HG02840 (cell line): ENCODE results near the gene PTPRN2.
"Not testable (repeated sequence)": the region's sequence is repeated elsewhere in the genome, so short reads cannot be mapped to it uniquely, and the experiment has no call there.

ENCODE experiments used
- ATAC-seq: cut with Tn5 transposase; IDR thresholded peaks from one replicate; pipeline ENCODE4 v1.9.1; 2021; ENCODE audit warnings: mild to moderate bottlenecking, moderate library complexity, moderate number of reproducible peaks; ENCODE audit not compliant: unreplicated experiment, low FRiP score

PTPRN2 gene

DNA sequence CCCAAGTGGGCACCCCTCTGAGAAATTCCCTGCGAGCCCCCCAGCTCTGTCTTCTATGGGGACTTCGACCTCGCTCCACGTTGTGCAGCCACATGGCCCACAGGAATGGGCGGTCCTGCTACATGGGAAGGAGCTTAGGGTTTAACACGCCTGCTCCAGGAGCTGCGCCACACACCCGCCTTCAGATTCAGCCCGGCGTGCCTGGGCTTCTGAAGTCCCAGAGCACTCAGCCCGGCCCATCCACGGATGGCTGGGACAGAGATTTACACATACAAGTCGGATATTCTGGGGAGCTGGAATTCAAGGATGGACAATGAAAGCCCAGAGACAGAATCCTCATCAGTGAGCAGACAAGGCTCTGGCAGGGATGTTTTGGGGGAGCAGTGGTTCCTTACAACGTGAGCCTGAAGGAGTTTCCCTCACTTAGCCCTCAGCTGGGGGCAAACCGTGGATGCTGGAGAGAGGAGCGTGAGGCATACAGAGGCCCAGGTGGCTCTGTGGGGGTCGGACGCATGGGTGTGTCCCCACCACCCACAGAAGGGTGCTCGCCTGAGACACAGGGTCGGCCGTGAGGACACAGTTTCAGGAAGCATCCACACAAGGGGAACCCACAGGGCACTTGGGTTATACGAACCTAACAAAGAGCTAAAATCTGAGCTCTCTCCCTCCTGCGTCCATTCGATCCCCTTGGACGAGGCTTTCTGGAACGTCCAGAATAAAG, 877.9 kb downstream of the PTPRN2 start:
- no peak for ATAC-seq

DNA sequence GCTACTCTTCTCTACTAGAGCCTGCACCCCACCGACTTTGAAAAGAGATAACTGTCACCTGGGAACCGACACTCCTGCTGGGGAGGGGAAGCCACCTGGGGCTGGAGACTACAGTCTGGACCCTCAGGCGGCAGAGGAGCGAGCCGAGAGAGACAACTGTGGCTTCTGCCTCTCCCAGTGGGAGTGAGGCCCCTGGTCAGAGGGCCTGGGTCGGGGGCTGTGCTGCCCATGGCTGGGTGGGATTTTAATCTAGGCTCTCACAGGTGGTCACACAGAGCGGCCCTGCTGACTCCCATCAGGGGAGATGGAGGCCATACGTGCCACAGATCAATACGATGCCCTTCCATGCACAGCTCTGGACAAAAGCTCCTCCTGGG, 878.7 kb downstream of the PTPRN2 start:
- ATAC-seq: no peak

DNA sequence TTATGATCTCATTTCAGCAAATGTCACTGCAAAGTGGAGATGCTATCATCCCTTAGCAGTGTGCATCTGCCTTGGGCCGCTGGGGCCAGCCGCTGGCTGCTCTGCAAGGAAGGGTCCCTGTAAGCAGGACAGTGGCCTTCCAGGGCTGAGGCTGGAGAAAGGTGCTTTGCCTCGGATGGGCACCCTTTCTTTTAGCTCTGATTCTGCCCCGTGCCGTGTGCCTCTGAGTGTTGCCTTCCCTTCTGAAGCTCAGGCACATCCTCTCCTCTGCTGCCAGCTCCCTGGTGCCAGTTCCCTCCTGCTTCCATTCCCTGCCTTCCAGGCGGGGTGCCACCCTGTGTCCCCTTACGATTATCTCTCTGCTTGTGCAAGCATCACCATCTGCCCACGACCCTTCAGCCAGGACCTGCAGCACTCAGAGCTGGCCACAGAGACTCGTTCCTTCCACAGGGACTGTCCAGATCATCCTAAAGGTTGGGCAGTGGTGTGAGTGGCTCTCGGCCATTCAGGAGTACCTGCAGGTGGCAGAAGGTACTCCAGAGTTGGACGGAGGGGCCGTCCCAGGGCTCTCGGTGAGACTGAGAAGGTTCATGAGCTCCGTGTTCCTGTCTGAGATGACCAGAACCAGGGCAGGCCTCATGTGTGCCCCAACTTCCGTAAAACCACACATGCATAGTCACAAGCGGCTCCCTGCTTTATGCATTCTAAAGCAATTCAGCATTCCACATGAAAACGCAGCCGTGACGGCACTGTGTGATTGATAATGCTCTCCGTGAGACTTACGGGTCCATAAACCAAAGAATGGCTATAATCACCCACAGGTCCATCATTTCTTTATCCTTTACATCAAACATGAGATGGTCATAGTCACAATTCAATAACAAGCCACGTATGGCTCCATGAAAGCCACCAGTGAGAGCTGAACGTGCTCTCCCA, 879.4 kb downstream of the PTPRN2 start:
- no peak for ATAC-seq

DNA sequence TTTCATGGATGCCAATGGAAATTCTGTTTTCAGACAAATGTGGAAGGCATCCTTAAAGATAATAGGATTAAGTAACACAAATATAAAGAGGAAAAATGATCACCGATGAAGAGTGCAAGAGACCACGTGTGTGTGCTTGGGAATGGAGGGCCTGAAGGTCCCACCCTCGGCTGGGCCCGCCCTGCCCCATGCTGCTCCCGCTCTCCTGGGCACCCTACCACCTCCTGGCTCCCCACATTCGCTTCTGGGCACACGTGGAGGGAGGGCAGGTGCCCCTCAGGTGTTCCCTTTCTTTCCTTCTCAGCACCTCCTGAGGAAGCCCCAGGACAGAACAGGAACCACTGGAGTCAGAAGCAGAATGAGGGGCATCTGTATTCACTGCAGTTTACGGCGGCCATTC, 883.3 kb downstream of the PTPRN2 start:
- no peak for ATAC-seq

DNA sequence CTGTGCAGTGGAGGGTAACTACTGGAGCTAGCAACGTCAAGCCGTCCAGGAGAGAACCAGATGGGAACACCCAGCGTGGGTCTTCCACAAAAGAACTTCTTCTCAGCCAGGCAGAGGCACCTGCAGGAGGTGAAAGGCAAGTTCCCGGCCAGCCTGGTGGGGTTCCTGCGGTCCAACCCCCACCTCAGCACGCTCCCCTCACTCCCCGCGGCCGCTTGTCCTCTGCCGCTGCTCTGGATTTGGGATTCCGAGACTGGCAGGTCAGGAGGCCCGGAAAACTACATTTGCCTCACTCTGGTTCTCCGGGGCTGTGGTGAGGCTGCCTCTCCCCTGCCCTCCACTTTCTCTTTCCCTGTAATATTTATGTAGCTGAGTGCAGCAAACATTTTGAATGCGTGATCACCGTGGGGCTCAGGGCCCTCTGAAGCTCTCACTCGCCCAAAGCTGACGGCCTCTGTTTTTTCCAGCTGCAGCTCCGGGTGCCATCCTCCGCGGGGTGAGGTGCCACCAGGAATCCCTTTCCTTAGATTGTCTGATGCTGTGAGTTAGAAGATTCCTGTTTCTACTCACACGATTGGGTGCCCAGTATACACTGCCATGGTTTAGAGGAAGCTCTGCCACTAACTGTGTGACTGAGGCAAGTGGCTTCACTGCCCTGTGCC, 884.0 kb downstream of the PTPRN2 start:
- ATAC-seq: no peak

DNA sequence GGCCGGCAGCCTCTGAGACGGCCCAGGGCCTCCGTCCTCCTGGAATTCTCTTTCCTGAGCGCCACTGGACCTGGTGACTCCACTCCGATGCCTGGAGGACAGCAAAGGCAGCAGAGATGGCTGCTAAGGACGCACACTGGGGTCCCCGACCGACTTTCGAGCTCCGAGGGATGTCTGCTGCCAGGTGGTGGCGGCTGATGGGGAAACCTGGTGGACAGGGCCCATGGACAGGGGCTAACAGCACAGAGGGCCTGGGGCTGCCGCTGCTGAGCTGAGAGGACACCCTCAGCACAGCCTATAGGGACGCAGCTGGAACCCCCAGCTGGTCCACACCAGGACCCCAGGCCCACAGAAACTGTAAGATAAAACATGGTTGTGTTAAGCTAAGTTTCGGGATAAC, 884.5 kb downstream of the PTPRN2 start:
- no peak for ATAC-seq

DNA sequence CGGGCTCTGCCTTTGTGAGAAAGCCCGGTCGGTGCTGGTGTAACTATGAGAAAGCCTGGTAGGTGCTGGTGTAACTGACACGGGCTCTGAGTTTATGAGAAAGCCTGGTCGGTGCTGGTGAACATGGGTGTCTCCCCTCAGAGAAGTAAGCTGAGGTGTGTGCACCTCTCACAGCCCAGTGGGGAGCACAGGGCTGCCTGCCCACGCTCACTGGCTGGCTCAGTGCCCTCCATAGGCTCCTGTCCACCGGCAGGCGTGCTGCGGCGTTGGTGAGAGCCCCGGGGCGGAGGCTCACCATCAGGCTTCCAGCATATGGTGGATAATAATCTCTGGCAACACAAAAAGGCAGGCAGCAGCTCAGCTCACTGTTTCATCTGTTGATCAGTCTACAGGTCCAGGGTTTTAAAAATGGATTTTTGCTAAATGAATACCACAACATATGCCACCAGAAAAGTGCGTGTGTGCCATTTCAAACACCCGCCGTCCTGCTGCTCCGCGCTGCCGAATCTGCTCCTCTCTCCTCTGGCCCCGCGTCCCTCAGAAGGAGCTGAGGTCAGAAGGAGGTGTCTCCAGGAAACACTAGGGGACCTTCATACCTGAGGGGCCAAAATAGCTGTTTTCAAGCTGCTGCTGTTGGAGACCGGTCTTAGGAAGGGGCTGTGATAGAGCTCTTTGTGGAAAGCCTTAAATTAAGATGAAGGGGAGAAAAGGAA, 885.2 kb downstream of the PTPRN2 start:
- no peak for ATAC-seq

DNA sequence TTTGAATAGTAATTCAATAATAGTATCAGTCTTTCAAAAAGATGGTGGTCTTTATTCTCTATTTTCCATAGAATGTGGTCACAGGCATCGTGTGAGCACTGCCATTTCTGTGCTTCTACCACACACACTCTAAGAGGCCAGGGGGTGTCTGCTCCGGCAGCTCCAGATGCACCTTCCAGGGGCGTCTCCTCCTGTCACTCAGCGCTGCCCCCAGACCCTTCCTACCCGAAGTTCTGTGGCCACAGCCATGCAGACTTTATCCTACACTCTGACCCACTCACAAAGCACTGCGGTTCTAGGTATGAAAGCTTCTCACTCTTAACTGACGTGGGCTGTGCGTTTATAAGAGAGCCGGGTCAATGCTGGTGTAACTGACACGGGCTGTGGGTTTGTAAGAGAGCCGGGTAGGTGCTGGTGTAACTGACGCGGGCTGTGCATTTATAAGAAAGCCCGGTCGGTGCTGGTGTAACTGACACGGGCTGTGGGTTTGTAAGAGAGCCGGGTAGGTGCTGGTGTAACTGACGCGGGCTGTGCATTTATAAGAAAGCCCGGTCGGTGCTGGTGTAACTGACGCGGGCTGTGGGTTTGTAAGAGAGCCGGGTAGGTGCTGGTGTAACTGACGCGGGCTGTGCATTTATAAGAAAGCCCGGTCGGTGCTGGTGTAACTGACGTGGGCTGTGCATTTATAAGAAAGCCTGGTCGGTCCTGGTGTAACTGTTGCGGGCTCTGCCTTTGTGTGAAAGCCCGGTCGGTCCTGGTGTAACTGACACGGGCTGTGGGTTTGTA, 886.0 kb downstream of the PTPRN2 start:
- ATAC-seq: not testable (repeated sequence)

DNA sequence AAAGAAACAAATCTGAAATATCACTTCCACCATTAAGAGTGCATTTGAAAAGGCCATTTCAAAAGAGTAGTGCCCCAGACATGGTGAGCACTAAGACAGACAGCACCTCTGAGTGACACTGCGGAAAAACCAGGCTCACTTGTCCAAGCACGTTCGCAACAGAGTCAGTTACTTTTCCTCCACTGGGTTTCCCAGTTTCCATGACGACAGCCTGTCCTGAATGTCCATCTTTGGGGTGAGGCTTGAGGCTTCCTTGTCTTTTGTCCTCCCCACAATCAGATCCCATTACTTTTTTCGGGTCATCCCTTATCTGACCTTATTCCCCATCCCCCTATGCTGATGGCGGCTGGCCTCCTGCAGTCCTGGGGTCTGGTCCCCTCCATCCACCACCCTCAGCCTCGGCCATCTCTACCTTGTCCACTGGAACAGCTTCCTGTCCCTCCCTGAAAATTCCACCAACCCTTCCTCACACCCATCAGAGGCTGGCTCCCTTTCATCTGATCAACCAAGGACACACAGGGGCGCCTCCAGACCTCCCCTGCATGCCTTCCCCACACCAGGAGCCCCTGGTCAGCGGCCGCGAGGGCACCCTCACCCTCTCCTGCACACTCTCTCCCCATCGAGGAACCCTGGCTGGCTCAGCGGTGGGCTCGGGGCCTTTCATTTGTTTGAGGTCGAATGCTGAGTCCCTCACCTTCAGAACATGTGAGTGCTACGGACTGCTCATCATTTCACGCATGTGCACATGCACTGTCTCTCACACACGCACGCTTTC, 887.2 kb downstream of the PTPRN2 start:
- ATAC-seq: no peak

DNA sequence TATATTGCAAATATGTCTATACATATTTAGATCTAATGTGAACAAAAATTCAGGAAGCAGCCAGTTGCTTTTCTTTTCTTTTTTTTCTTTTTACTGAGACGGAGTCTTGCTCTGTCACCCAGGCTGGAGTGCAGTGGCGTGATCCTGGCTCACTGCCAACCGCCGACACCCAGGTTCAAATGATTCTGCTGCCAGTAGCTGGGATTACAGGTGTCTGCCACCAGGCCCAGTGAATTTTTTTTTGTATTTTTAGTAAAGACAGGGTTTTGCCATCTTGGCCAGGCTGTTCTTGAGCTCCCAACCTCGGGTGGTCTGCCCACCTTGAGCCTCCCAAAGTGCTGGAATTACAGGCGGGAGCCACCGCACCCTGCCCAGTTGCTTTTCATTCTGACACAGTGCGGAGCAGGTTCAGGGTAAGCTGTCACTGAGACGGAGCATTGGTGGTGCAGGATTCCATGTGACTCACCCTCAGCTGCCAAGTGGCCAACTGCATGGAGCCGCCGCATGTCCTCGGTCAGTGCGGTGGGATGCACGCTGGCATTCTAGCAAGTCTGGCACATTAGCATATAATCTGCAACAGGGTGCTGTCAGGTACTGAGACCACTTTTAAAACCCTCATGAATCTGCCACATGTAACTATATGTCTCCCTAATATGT, 888.1 kb downstream of the PTPRN2 start:
- ATAC-seq: no peak

DNA sequence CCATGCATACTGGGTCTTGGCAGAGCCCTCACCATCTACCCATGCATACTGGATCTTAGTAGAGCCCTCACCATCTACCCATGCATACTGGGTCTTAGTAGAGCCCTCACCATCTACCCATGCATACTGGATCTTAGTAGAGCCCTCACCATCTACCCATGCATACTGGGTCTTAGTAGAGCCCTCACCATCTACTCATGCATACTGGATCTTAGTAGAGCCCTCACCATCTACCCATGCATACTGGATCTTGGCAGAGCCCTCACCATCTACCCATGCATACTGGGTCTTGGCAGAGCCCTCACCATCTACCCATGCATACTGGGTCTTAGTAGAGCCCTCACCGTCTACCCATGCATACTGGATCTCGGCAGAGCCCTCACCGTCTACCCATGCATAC, 890.3 kb downstream of the PTPRN2 start:
- not testable (repeated sequence) for ATAC-seq

DNA sequence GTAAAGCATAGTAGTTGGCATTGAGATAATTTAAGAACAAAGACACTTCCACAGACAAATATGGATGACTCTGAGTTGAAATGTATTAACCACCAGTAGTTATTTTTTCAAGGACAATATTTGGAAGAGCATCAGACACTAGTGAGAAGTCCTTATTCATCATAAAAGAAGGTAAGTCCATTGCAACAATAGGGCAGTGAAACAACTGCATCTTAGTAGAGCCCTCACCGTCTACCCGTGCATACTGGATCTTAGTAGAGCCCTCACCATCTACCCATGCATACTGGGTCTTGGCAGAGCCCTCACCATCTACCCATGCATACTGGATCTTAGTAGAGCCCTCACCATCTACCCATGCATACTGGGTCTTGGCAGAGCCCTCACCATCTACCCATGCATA, 892.0 kb downstream of the PTPRN2 start:
- not testable (repeated sequence) for ATAC-seq

DNA sequence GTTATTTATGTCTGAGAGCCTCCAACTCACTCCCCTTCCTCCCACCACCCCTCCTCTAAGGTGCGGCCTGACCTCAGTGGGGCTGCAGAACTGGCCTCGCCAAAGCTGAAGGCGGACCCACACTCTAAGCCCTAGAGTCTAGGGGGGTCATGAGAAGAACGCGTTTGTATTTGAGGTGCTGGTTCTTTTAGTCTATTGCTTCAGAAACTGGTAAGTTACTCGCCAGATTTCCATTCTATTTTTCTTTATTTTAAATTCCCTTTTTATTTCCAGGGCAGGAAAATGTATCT, 893.3 kb downstream of the PTPRN2 start:
- no peak for ATAC-seq

DNA sequence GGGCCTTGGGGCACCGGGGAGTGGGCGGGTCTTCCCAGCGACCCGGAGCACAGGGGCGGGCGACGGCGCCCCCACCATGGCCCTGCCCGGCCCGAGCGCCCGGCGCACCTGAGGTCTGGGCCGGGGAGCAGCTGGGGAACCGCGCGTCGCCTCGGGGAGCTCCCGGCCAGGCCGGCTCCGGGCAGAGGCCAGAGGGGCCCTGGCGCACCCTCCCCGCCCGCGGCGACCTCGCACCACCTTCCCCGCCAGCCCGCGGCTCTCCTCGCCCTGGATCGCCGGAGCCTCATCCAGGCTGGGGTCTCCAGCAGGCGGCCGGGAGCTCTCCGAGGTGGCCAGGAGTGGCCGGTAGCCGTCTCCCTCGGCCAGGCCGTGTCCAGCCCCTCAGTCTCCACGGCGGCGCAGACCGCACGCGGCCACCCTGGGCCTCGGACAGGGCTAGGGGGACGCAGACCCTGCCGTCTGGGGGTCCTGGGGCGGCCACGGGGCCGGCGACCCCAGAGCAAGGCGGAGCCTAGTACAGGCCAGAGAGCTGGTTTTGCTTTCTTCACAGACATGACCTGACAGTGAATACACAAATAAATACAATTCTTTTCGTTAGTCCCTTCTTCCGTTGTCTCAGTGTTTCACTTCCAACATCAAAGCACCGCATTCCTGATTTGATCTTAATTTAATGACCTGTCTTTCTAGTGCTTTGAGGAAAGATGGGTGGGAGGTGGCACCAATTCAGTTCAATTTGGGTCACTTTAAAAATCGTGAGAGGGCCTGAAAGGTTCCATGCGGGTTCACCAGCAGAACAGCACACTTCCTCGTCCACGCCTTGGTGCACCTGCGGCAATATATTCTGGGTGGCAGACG, 893.9 kb downstream of the PTPRN2 start:
- ATAC-seq: no peak

DNA sequence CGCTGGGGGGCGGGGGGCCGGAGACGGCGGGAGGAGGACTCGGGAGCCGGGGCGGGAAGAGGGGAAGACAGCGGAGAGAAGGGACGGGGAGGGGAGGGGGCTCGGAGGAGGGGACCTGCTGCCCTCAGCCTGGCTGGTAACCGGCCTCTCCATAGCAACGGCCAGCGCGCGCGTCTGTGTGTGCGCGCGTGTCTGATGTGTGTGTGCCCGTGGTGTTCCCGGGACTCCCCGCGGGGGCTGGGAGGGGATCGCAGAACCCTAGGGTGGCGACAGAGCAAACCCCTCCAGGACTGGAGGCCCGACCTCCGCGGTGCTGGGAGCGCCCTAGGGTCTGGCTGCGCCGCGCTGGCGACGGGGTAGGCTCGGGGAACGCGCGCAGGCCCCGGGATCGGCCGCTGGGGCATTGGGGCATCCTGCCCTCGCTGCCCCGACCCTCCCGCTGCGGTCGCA, 894.5 kb downstream of the PTPRN2 start:
- no peak for ATAC-seq

DNA sequence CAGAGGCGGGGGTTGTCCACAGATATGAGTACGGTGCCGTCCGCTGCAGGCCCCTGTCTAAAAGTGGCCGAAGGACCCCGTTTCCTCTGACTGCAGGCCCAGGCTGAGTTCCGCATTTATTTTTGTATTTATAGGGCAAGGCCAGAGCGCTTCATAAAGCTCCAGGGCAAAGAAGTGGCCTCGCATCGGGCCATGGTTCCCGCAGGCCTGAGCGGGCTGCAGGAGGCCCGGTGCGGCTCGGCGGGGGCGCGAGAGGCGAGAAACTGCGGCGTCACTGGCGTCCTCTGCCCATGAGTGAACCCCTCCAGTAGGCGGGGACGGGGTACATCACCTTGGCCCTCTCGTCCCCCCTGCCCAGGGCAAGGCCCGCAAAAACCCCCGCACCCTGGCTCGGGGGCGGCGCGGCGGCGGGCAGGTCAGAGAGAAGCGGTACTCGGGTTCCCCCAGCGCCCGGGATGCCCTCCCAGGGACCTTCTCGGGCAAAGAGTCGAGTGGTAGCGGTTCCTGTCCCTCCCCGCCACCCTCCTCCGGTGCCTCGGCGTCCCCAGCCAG, 895.1 kb downstream of the PTPRN2 start:
- no peak for ATAC-seq

DNA sequence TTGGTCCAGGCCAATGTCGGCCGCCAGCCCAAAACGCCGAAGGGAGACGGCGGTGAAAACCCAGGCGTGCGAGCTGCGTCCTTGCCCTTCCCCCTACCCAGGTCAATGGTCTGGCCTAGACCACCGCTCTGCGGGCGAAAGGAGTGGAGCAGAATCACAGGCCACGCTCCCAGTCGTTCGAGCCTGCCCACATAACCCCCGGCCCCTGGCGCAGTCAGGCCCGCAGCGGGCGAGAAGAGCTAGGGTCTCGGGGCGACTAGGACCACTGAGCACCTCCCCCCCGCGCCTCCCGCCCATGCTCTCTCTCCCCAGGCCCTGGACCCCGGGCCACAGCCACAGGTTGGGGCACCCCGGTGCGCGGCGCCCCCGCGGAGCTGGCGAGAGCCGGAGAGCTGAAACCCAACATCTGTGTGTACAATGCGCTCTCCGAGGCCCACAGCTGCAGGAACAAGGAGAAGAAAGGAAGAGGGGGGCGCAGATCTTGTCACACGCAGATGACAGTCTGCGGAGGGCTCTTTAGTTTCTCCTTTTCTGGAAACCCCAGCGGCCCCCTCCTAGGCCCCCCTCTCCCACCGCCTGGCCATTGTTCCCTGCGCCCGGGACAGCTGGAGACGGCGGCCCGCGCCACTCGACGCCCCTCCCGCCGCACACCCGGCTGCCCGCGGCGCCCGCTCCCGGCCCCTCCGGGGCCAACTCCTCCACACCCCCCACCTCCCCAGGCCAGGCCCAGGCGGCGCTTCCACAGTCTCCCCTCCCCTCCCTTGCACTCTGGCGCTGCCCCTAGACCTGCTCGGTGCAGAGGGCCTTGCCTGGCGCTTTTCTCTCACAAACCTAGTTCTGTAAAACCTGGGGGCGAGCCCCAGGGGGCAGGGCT, 895.8 kb downstream of the PTPRN2 start:
- no peak for ATAC-seq
